RWPE1 (cell line): Measurements from ENCODE around the gene FRMD3.

Source experiments
- CTCF ChIA-PET: fragments of 350-600 bp; sonication (Branson Sonifier 250); formaldehyde crosslinking; extraction: SDS; loops from one replicate; lab custom pipeline; 2021; lab: Yijun Ruan, JAX
- POLR2A ChIA-PET: fragments of 400-600 bp; formaldehyde crosslinking; extraction: SDS; loops from one replicate; lab custom pipeline; 2020; ENCODE audit warnings: antibody characterized with exemption; ENCODE audit not compliant: low non-redundant PET; lab: Yijun Ruan, JAX
- DNase-seq: peaks from one replicate; pipeline ENCODE4 v3.0.0; 2012; ENCODE audit warnings: low spot score
- H3K27ac ChIP-seq: fragments of 450-650 bp; 2 replicates; pipeline ENCODE4 v1.5.1; 2017
- TF ChIP-seq, protein P1 (sequence below): fragments of 450-650 bp; conservative IDR thresholded peaks from 2 replicates; pipeline ENCODE4 v1.5.1; 2017; ENCODE audit warnings: low read depth, mild to moderate bottlenecking

Gene FRMD3

DNA sequence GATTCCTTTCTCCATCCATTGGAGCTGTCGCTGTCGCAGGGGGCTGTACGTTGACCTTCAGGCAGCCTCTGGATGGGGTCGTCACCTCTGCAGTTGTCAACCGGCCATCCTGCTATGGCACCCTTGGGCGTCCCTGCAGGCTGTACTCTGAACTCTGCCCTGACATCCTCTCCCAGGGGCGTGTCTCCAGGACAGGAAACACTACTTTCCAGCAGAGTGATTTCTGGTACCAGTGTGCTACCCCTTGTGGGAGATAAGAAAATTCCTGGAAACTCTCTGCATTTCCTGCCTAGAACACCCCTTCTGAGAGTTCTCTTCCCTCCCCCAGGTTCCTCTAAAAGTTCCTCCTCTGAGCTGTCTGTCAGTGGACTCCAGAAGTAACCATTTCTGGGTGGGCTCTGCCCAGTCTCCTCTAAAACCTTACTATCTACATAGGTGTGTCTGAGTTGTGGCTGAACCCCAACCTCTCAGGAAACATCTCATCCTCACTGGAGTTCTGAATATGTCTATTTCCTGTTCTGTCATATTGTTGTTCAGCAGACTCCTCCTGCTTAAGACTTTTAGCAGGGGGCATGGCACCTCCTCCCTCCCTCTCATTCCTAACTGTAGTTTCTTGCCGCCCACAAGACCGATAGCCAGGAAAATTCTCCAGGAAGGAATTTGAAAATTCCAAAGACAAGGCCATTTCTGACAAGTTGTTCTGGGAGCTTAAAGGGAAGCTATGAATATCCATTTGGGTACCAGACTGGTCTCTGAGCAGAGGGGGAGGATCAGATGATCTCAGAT lies 329.9 kb downstream of the FRMD3 start:
- H3K27ac ChIP-seq = no peak overlapping the region
- POLR2A ChIA-PET = no interaction called here
- DNase-seq = no peak
- TF ChIP-seq, protein P1, sequence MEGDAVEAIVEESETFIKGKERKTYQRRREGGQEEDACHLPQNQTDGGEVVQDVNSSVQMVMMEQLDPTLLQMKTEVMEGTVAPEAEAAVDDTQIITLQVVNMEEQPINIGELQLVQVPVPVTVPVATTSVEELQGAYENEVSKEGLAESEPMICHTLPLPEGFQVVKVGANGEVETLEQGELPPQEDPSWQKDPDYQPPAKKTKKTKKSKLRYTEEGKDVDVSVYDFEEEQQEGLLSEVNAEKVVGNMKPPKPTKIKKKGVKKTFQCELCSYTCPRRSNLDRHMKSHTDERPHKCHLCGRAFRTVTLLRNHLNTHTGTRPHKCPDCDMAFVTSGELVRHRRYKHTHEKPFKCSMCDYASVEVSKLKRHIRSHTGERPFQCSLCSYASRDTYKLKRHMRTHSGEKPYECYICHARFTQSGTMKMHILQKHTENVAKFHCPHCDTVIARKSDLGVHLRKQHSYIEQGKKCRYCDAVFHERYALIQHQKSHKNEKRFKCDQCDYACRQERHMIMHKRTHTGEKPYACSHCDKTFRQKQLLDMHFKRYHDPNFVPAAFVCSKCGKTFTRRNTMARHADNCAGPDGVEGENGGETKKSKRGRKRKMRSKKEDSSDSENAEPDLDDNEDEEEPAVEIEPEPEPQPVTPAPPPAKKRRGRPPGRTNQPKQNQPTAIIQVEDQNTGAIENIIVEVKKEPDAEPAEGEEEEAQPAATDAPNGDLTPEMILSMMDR = no peak
- CTCF ChIA-PET = interaction anchor here (0.6 to 1.2 kb wide), 2 partner anchors 12 to 148 kb away, joined by 4 to 5 read pairs; no protein-coding TSS in a partner anchor

DNA sequence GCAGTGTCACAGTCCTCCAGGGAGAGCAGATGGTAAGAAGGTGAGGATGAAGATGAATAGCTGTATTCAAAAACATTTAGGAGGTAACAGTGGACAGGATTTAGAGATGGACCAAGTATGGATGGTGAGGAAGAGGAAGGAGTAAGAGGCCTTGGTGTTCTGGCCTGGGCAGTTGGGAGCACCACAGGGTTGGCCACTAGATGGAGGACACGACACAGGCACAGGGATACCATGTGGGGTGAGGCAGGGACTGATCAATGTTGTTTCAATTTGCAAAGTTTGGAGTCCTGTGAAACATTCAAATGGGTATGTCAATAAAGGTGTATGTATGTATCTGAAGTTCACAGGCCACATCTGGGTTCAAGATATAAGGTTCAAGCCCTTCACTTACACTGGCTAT lies 334.2 kb downstream of the FRMD3 start:
- ChIA-PET POLR2A (no interaction called here), CTCF (no interaction called here)
- no peak for DNase-seq
- TF ChIP-seq, protein P1 = no peak
- H3K27ac ChIP-seq = no peak overlapping the region

DNA sequence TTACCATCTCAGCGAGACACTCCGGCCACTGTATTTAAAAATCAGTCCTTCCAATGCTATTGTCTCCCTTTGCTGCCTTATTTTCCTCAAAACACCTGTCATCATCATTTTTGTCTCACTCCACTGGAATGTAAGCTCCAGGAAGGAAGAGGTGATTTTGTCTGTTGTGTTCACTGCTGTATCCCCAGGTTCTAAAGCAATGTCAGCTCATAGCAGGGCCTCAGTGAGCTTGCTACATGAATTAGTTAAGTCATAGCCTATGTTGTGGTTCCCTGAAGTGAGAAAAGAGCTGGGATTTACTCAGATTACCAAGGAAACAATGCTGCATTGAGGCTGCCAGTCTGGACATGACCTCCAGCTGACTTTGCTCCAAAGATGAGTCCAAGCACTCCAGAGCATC lies 337.7 kb downstream of the FRMD3 start:
- ChIA-PET POLR2A (no interaction called here), CTCF (no interaction called here)
- TF ChIP-seq, protein P1 = no peak
- no peak for DNase-seq
- H3K27ac ChIP-seq = no peak overlapping the region

DNA sequence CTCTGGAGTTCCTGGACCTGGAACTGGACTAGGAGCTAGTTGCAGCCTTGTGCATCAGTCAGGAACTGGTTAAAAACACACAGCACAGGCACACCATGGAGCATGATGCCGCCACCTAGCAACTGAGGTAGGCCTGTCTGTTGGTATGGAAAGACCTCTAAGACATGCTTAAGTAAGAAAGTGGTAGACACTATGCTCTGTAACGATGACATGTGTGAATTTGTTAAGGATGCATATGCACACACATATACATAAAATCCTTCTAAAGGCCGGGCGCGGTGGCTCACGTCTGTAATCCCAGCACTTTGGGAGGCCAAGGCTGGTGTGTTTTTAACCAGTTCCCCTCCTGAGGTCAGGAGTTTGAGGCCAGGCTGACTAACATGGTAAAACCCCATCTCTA lies 338.4 kb downstream of the FRMD3 start:
- ChIA-PET CTCF (interaction anchor here (0.5 to 1.5 kb wide), 6 partner anchors 12 to 444 kb away, joined by 3 to 8 read pairs (median 4); no protein-coding TSS in a partner anchor), POLR2A (no interaction called here)
- no peak overlapping the region for H3K27ac ChIP-seq
- TF ChIP-seq, protein P1 = no peak
- DNase-seq = no peak

DNA sequence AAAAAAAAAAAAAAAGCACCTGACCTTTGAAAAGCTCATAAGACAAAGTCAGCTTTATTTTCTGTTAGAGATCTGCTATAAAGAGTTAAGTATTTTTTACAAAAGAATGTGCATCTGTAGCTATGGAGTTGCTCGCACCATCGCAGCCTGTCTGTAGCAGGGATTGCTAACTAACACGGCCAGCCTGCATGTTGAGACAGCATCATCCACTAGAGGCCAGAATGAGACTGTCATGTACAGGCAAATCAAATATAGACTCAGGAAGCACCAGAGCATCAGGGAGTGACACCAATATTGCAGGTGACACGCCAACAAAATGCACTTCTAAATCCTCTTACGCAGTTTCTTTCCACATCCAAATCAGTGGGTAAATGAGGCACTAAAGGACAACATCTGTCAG lies 339.0 kb downstream of the FRMD3 start:
- TF ChIP-seq, protein P1 = peak; percentile 27
- POLR2A ChIA-PET = no interaction called here
- peak; percentile 57 for DNase-seq

DNA sequence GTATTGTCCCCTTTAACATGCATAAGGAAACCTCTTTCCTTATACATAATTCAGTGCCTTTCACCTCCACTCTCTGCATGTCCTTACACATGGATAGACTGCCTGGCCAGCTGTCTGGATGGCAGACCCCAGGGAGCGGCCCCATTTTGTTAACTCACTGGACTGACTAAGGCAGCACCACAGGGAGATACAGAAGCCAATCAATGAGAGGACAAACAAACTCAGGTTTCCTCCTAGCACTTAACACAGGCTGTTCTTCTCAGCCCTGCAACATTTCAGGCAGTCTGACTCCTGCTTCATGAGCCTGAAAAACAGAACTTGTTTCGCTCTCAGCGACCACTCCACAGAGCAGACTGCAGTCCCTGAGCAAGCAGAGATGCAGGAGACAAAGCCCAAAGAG lies 339.8 kb downstream of the FRMD3 start:
- ChIA-PET CTCF (interaction anchor here (0.6 to 1.1 kb wide), 2 partner anchors 452 to 600 kb away, joined by 3 read pairs; no protein-coding TSS in a partner anchor), POLR2A (no interaction called here)
- DNase-seq = no peak
- TF ChIP-seq, protein P1 = no peak
- H3K27ac ChIP-seq = no peak overlapping the region

More for the DNA sequence above, 339.0 kb downstream of the FRMD3 start:
- no peak overlapping the region for H3K27ac ChIP-seq
- CTCF ChIA-PET = interaction anchor here (0.5 to 1.5 kb wide), 11 partner anchors 13 to 521 kb away, joined by 3 to 8 read pairs (median 3); no protein-coding TSS in a partner anchor
